ENCODE results near the gene SAPCD1. TPM values are rescaled to one million over a fixed set of nuclear protein-coding genes. Genes with fewer than 3 reads are reported as not detected.

SAPCD1 gene
- total and polyA plus RNA-seq, 9 donors, result 0.94 to 5.2 (median 3.1) TPM; not detected in 1

- TF ChIP-seq CTCF (IDR thresholded peaks at IDR 0.05) (no peak), POLR2A (IDR thresholded peaks at IDR 0.05) (no peak)
- WGBS, 3 donors, result 86 to 89% (median 87%) methylated on average over 12 of the region's 12 CpGs
- no peak for DNase-seq
- Histone ChIP-seq H3K36me3 (no peaks in the 10 kb centered on the region), H3K9me3 (no peaks in the 10 kb centered on the region), H3K4me1 (ENCODE audit: insufficient read depth) (peaks cover 5% of the 10 kb centered on the region), H3K27ac (no peak overlapping the region), H3K4me3 (no peak overlapping the region), H3K27me3 (no peaks in the 10 kb centered on the region)
- intact Hi-C loops (cut with DNase I), result loop anchor here in 1 of 4 donors (5.0 to 10.0 kb wide), 3 partner anchors 58 to 459 kb away; partner anchors contain the start of genes AGER, CSNK2B, HSPA1B and LY6G5B
These were observed 36.7 kb upstream of the SAPCD1 start for GRCh38 chr6:31725502-31726350.

- TF ChIP-seq EP300 (IDR thresholded peaks at IDR 0.05) (no peak), CTCF (IDR thresholded peaks at IDR 0.05) (no peak), POLR2A (IDR thresholded peaks at IDR 0.05) (no peak)
- H3K4me3 ChIP-seq, result no peak overlapping the region
- no peaks in the 10 kb centered on the region for H3K27me3 ChIP-seq
- WGBS, 3 donors, result 69 to 74% (median 73%) methylated on average over 7 of the region's 7 CpGs
- H3K27ac ChIP-seq, result no peak overlapping the region
- no peaks in the 10 kb centered on the region for H3K36me3 ChIP-seq
- DNase-seq, result no peak
- intact Hi-C loops (cut with DNase I), result loop anchor here in 1 of 4 donors (5.0 to 10.0 kb wide), 3 partner anchors 60 to 458 kb away; partner anchors contain the start of genes AGER, CSNK2B, HSPA1B and LY6G5B
- H3K9me3 ChIP-seq, result no peaks in the 10 kb centered on the region
- H3K4me1 ChIP-seq (ENCODE audit: insufficient read depth), result peaks cover 5% of the 10 kb centered on the region
These were observed 35.3 kb upstream of the SAPCD1 start for GRCh38 chr6:31727034-31727716.

DNA sequence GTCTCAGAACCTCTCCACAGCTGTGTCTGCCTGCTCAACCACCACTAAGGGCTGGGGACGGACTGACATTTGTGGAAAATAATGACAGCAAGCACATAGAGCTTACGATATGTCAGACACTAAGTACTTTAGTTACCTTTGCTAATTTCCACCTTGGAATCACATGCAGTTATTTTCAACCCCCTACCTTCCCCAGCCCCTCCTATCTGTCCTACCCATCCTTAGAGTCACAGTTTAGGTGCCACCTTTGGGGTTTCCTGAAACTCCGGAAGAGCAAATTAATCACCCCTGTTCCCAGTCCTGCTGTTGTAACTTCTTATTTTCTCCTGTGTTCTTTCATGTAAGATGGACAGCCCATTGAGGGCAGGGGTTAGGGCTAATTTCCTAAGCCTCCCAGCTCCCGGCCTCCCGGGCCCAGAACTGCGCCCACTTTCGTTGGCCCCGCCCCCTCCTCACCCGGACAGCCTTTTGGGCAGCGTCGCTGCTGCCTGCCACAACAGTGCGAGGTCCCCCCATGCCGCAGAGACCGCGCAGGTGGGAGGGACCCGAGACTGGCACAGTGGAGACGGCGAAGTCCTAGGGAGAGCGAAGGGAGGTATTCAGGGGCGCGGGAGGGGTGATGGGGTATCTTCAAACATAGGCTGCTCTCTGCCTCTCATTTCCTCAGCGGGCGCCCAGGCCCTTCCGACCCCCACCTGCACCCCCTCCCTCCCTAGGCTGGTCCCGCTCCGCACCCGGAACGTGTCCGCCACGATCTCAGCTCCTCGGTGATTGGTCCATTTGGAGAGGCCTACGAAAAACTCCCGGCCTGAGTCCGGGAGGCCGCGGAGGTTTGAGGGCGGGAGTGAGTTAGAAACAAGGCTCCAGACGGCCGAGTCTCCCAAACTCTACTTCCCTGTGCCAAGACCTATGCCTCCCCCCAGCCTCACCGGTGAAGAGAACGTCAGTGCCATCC lies 34.5 kb upstream of the SAPCD1 start:
- DNase-seq, result peak in 3 of 5 donors; percentile 25 to 52 (median 49)
- TF ChIP-seq CTCF (IDR thresholded peaks at IDR 0.05), result no peak
- peaks cover 5% of the 10 kb centered on the region for H3K4me1 ChIP-seq (ENCODE audit: insufficient read depth)
- no peaks in the 10 kb centered on the region for H3K27me3 ChIP-seq
- no peaks in the 10 kb centered on the region for H3K9me3 ChIP-seq
- 53 to 59% (median 54%) methylated on average over 41 of the region's 41 CpGs for whole genome bisulfite sequencing, 3 donors
- no peaks in the 10 kb centered on the region for H3K36me3 ChIP-seq
- peak overlapping the region; percentile 93 to 97 for H3K27ac ChIP-seq
- intact Hi-C loops (cut with DNase I), result loop anchor here in 2 of 4 donors (2.0 to 10.0 kb wide), 5 partner anchors 25 to 457 kb away; partner anchors contain the start of genes ABHD16A (in 1 of the 2), AGER (in 1 of the 2), CSNK2B (in 1 of the 2) and HSPA1B (in 1 of the 2)
- peak overlapping the region; percentile 97 for H3K4me3 ChIP-seq
